GM12878 (cell line): ENCODE results near the gene LCMT1. TPM values are rescaled to one million over a fixed set of nuclear protein-coding genes. Genes with fewer than 3 reads are reported as not detected.

ENCODE experiments used
- CBX3 ChIP-seq: fragments of 200-600 bp; sonication (generic); IDR thresholded peaks from 2 replicates; pipeline ENCODE4 v1.6.1; 2016; ENCODE audit warnings: low read depth, borderline replicate concordance
- CBX5 ChIP-seq: sonication (generic); IDR thresholded peaks from 2 replicates; pipeline ENCODE4 v1.6.1; 2016; ENCODE audit warnings: low read depth, moderate library complexity, mild to moderate bottlenecking, inconsistent platforms
- CREM ChIP-seq: IDR thresholded peaks from 2 replicates; pipeline ENCODE4 v1.6.1; 2014; ENCODE audit warnings: antibody characterized with exemption, low read depth
- ELK1 ChIP-seq: IDR thresholded peaks from 2 replicates; pipeline ENCODE4 v1.6.1; 2012; ENCODE audit warnings: low read depth, low read length, improper control_type of control experiment
- EZH2 ChIP-seq: IDR thresholded peaks from 2 replicates; pipeline ENCODE4 v1.6.1; 2012; ENCODE audit warnings: low read depth, mild to moderate bottlenecking, control low read depth, inconsistent platforms, low read length, borderline replicate concordance; ENCODE audit not compliant: control insufficient read depth
- IKZF2 ChIP-seq, 2 experiments: fragments of 450-650 bp; IDR thresholded peaks; 2 replicates each; pipeline ENCODE4 v1.6.1; 2017; ENCODE audit warnings: mild to moderate bottlenecking in 2 of 2, moderate library complexity in 2 of 2
- JUND ChIP-seq: IDR thresholded peaks from 2 replicates; pipeline ENCODE4 v1.6.1; 2012; ENCODE audit warnings: low read depth, mild to moderate bottlenecking, low read length, improper control_type of control experiment, moderate library complexity
- NKRF ChIP-seq: fragments of 450-650 bp; conservative IDR thresholded peaks from 2 replicates; pipeline ENCODE4 v1.6.1; 2017; ENCODE audit warnings: mild to moderate bottlenecking, moderate library complexity
- RELA ChIP-seq: fragments of 450-650 bp; IDR thresholded peaks from 2 replicates; pipeline ENCODE4 v1.8.0; 2014; ENCODE audit warnings: borderline replicate concordance; ENCODE audit not compliant: partially characterized antibody
- RELB ChIP-seq: fragments of 450-650 bp; IDR thresholded peaks from 2 replicates; pipeline ENCODE4 v1.6.1; 2017; ENCODE audit warnings: low read depth, mild to moderate bottlenecking, moderate library complexity
- SIN3A ChIP-seq: IDR thresholded peaks from 2 replicates; pipeline ENCODE4 v1.6.1; 2012; ENCODE audit warnings: low read depth, low read length, improper control_type of control experiment
- SIX5 ChIP-seq: IDR thresholded peaks from 2 replicates; pipeline ENCODE4 v1.6.1; 2011; ENCODE audit warnings: mild to moderate bottlenecking, low read depth, low read length, moderate library complexity; ENCODE audit not compliant: severe bottlenecking
- SREBF2 ChIP-seq: IDR thresholded peaks from 2 replicates; pipeline ENCODE4 v1.6.1; 2012; ENCODE audit warnings: mild to moderate bottlenecking, low read length
- SUPT20H ChIP-seq: IDR thresholded peaks from 2 replicates; pipeline ENCODE4 v1.6.1; 2011; ENCODE audit warnings: low read depth, mild to moderate bottlenecking, low read length, moderate library complexity, borderline replicate concordance; ENCODE audit not compliant: control insufficient read depth
- TBL1XR1 ChIP-seq: IDR thresholded peaks from 2 replicates; pipeline ENCODE4 v1.6.1; 2012; ENCODE audit warnings: low read depth, low read length, improper control_type of control experiment
- ZBTB33 ChIP-seq: fragments of 450-650 bp; IDR thresholded peaks from 2 replicates; pipeline ENCODE4 v1.6.1; 2017; ENCODE audit warnings: mild to moderate bottlenecking
- ZNF217 ChIP-seq: fragments of 450-650 bp; IDR thresholded peaks from 2 replicates; pipeline ENCODE4 v1.6.1; 2017; ENCODE audit warnings: antibody characterized with exemption, mild to moderate bottlenecking
- polyA plus RNA-seq, 11 experiments: library from polyadenylated mRNA; depleted of rRNA in 4 of 11; unstranded in 6 of 11; stranded (reverse) in 5 of 11; fragments of >200 nt; fragmentation: Nextera tagmentation in 4 of 11; fragmentation: Illumina TruSeq in 1 of 11; extraction: Ambion mirVana in 4 of 11; extraction: Trizol in 1 of 11; gene quantifications; 1 replicate in 1 of 11; 2 replicates in 10 of 11; pipeline versions ENCODE4 v1.2.1 to v1.2.3, GENCODE V29; 2011 to 2016; ENCODE audit warnings: inconsistent platforms in 2 of 11, missing spikeins in 2 of 11, low read depth in 1 of 11
- total RNA-seq, 4 experiments: library from RNA; depleted of rRNA in 3 of 4; stranded (reverse); fragments of >200 nt in 3 of 4; fragmentation: Illumina TruSeq in 1 of 4; extraction: Trizol in 1 of 4; gene quantifications; 2 replicates each; pipeline versions ENCODE4 v1.2.1 to v1.2.3, GENCODE V29; 2013 to 2021
- TF ChIP-seq, protein P1 (sequence below): fragments of 450-650 bp; IDR thresholded peaks from 2 replicates; pipeline ENCODE4 v1.6.1; 2016; ENCODE audit warnings: mild to moderate bottlenecking
- TF ChIP-seq, protein P2 (sequence below): fragments of 450-650 bp; IDR thresholded peaks from 2 replicates; pipeline ENCODE4 v1.6.1; 2016; ENCODE audit warnings: mild to moderate bottlenecking

Gene LCMT1
- total and polyA plus RNA-seq, 10 of the 15 experiments (the other 5 are each of a cell fraction or from before 2014, with no cell fraction given), result 19.7 to 51.2 (median 32.6) TPM

- TF ChIP-seq NKRF (peak; percentile 87), CBX3 (no peak), SREBF2 (no peak), JUND (no peak), ELK1 (0 out of 2 replicates have a peak, but pooled peaks have one; percentile 29), IKZF2 (IDR thresholded peaks at IDR 0.05) (no peak), EZH2 (no peak), SIN3A (peak; percentile 91), SIX5 (peak; percentile 76), TBL1XR1 (0 out of 2 replicates have a peak, but pooled peaks have one; percentile 30), ZNF217 (no peak), RELB (peak; percentile 61; the same call in 1 of the 2 replicates), CBX5 (no peak), RELA (peak; percentile 12), SUPT20H (no peak), CREM (peak; percentile 87), ZBTB33 (no peak)
- TF ChIP-seq, protein P1, sequence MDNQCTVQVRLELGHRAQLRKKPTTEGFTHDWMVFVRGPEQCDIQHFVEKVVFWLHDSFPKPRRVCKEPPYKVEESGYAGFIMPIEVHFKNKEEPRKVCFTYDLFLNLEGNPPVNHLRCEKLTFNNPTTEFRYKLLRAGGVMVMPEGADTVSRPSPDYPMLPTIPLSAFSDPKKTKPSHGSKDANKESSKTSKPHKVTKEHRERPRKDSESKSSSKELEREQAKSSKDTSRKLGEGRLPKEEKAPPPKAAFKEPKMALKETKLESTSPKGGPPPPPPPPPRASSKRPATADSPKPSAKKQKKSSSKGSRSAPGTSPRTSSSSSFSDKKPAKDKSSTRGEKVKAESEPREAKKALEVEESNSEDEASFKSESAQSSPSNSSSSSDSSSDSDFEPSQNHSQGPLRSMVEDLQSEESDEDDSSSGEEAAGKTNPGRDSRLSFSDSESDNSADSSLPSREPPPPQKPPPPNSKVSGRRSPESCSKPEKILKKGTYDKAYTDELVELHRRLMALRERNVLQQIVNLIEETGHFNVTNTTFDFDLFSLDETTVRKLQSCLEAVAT, result no peak
- TF ChIP-seq, protein P2, sequence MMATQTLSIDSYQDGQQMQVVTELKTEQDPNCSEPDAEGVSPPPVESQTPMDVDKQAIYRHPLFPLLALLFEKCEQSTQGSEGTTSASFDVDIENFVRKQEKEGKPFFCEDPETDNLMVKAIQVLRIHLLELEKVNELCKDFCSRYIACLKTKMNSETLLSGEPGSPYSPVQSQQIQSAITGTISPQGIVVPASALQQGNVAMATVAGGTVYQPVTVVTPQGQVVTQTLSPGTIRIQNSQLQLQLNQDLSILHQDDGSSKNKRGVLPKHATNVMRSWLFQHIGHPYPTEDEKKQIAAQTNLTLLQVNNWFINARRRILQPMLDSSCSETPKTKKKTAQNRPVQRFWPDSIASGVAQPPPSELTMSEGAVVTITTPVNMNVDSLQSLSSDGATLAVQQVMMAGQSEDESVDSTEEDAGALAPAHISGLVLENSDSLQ, result peak; percentile 99
Measured at GRCh38 chr16:25111403-25112166, at the start of gene LCMT1 (continued).
